SK-N-SH (cell line): Measurements from ENCODE around the gene TOLLIP. TPM values are rescaled to one million over a fixed set of nuclear protein-coding genes. Genes with fewer than 3 reads are reported as not detected.

ENCODE experiments used
- CTCF ChIA-PET: fragments of 300-600, 350-600 bp; formaldehyde crosslinking; extraction: SDS; loops from one replicate; lab custom pipeline; 2021; lab: Yijun Ruan, JAX
- POLR2A ChIA-PET: fragments of 350-600 bp; sonication (Branson Sonifier 250); formaldehyde crosslinking; extraction: SDS; loops from one replicate; lab custom pipeline; 2020; ENCODE audit warnings: antibody characterized with exemption, inconsistent platforms; lab: Yijun Ruan, JAX
- DNase-seq: peaks from one replicate; pipeline ENCODE4 v3.0.0; 2012
- H2AFZ ChIP-seq: fragments of 200-600 bp; sonication (generic); 2 replicates; pipeline ENCODE4 v1.8.1; 2016; ENCODE audit warnings: antibody characterized with exemption, mild to moderate bottlenecking, low read depth
- H3F3A ChIP-seq: fragments of 200-600 bp; sonication (generic); replicated peaks from 2 replicates; pipeline ENCODE3; 2016; ENCODE audit warnings: antibody characterized with exemption, mild to moderate bottlenecking; ENCODE audit not compliant: insufficient read depth
- H3K27ac ChIP-seq, 2 experiments: fragments of 200-500 bp in 1 of 2; fragments of 200-600 bp in 1 of 2; sonication (Bioruptor generic) in 1 of 2; sonication (generic), shearing (Covaris generic) in 1 of 2; 2 replicates each; pipeline versions ENCODE4 v1.5.1 to v1.6.1; 2014 to 2016; ENCODE audit warnings: low read depth in 2 of 2, inconsistent platforms in 1 of 2, low read length in 1 of 2, mild to moderate bottlenecking in 1 of 2, mixed read lengths in 1 of 2
- H3K27me3 ChIP-seq: fragments of 200-600 bp; sonication (generic), shearing (Covaris generic); 2 replicates; pipeline ENCODE4 v1.6.1; 2016; ENCODE audit warnings: mixed run types; ENCODE audit not compliant: insufficient read depth
- H3K36me3 ChIP-seq, 2 experiments: fragments of 200-500 bp in 1 of 2; fragments of 200-600 bp in 1 of 2; sonication (Bioruptor generic) in 1 of 2; sonication (generic) in 1 of 2; replicated peaks in 1 of 2; 2 replicates each; pipeline versions ENCODE3 to v1.5.1; 2014 to 2016; ENCODE audit warnings: low read length in 1 of 2, mild to moderate bottlenecking in 1 of 2; ENCODE audit not compliant: insufficient read depth in 2 of 2, control insufficient read depth in 1 of 2
- H3K4me1 ChIP-seq, 2 experiments: fragments of 200-500 bp in 1 of 2; fragments of 200-600 bp in 1 of 2; sonication (Bioruptor generic) in 1 of 2; sonication (generic), shearing (Covaris generic) in 1 of 2; 2 replicates each; pipeline versions ENCODE4 v1.5.1 to v1.6.1; 2014 to 2016; ENCODE audit warnings: low read depth in 1 of 2, low read length in 1 of 2, mixed run types in 1 of 2; ENCODE audit not compliant: insufficient read depth in 2 of 2, control insufficient read depth in 1 of 2
- H3K4me2 ChIP-seq: fragments of 200-600 bp; sonication (generic), shearing (Covaris generic); 2 replicates; pipeline ENCODE4 v1.6.1; 2017; ENCODE audit warnings: mixed run types
- H3K4me3 ChIP-seq, 2 experiments: fragments of 200-500 bp in 1 of 2; fragments of 200-600 bp in 1 of 2; sonication (Bioruptor generic) in 1 of 2; sonication (generic), shearing (Covaris generic) in 1 of 2; 2 replicates each; pipeline versions ENCODE4 v1.5.1 to v1.8.1; 2014 to 2016; ENCODE audit warnings: low read depth in 2 of 2, inconsistent platforms in 1 of 2, low read length in 1 of 2, mild to moderate bottlenecking in 1 of 2, mixed read lengths in 1 of 2, moderate library complexity in 1 of 2
- H3K79me2 ChIP-seq: fragments of 200-600 bp; sonication (generic); 2 replicates; pipeline ENCODE4 v1.8.1; 2017; ENCODE audit warnings: mild to moderate bottlenecking; ENCODE audit not compliant: insufficient read depth
- H3K9ac ChIP-seq: fragments of 200-600 bp; sonication (generic); 2 replicates; pipeline ENCODE4 v1.6.1; 2017; ENCODE audit warnings: mixed run types
- H3K9me2 ChIP-seq: fragments of 200-600 bp; sonication (generic); 2 replicates; pipeline ENCODE4 v1.6.1; 2017; ENCODE audit warnings: mixed run types
- H3K9me3 ChIP-seq: fragments of 200-600 bp; sonication (generic); 2 replicates; pipeline ENCODE4 v1.6.1; 2017; ENCODE audit warnings: mixed run types, mild to moderate bottlenecking, moderate library complexity
- H4K20me1 ChIP-seq: fragments of 200-600 bp; sonication (generic); 2 replicates; pipeline ENCODE4 v1.6.1; 2017; ENCODE audit warnings: mild to moderate bottlenecking, mixed run types; ENCODE audit not compliant: insufficient read depth
- EZH2phosphoT487 ChIP-seq: fragments of 200-600 bp; sonication (generic); IDR thresholded peaks from 2 replicates; pipeline ENCODE4 v1.6.1; 2017; ENCODE audit warnings: low read depth, mixed run types, mild to moderate bottlenecking, antibody characterized with exemption, moderate library complexity, borderline replicate concordance
- FOSL2 ChIP-seq: IDR thresholded peaks from 2 replicates; pipeline ENCODE4 v1.4.0; 2012; ENCODE audit warnings: low read depth, mild to moderate bottlenecking, moderate library complexity, borderline replicate concordance
- FOXJ3 ChIP-seq: sonication (generic); formaldehyde crosslinking; IDR thresholded peaks from 2 replicates; pipeline ENCODE4 v1.5.1; 2020; ENCODE audit warnings: mild to moderate bottlenecking, missing genetic modification reagents
- MXI1 ChIP-seq: IDR thresholded peaks from 2 replicates; pipeline ENCODE4 v1.6.1; 2012; ENCODE audit warnings: mild to moderate bottlenecking, low read depth, low read length, improper control_type of control experiment
- NRF1 ChIP-seq: IDR thresholded peaks from 2 replicates; pipeline ENCODE4 v1.6.1; 2012; ENCODE audit warnings: low read depth, mild to moderate bottlenecking, low read length
- RAD21 ChIP-seq: IDR thresholded peaks from 2 replicates; pipeline ENCODE4 v1.6.1; 2012; ENCODE audit warnings: mild to moderate bottlenecking, low read length
- RFX5 ChIP-seq: IDR thresholded peaks from 2 replicates; pipeline ENCODE4 v1.6.1; 2012; ENCODE audit warnings: mild to moderate bottlenecking, improper control_type of control experiment, low read length
- SMC3 ChIP-seq: IDR thresholded peaks from 2 replicates; pipeline ENCODE4 v1.6.1; 2012; ENCODE audit warnings: low read depth, low read length, improper control_type of control experiment
- TAF1 ChIP-seq: IDR thresholded peaks from 2 replicates; pipeline ENCODE4 v1.6.1; 2012; ENCODE audit warnings: low read depth, mild to moderate bottlenecking, low read length, moderate library complexity, borderline replicate concordance
- TEAD4 ChIP-seq: IDR thresholded peaks from 2 replicates; pipeline ENCODE4 v1.4.0; 2012; ENCODE audit warnings: mild to moderate bottlenecking, borderline replicate concordance; ENCODE audit not compliant: insufficient read depth
- WGBS: methylation state at CpG from one replicate; pipeline ENCODE4 v1.1.6; 2017; ENCODE audit warnings: low lambda C conversion rate; 5-methylcytosine and 5-hydroxymethylcytosine counted together
- polyA plus RNA-seq, 3 experiments: library from polyadenylated mRNA; depleted of rRNA; stranded (reverse); fragments of >200 nt; gene quantifications; 2 replicates each; pipeline ENCODE4 v1.2.3, GENCODE V29; 2012
- TF ChIP-seq, protein P1 (sequence below): fragments of 150-350 bp; IDR thresholded peaks from 2 replicates; pipeline ENCODE4 v1.6.1; 2017; ENCODE audit warnings: antibody characterized with exemption, low read length, low read depth, borderline replicate concordance
- TF ChIP-seq, protein P2 (sequence below): IDR thresholded peaks from 2 replicates; pipeline ENCODE4 v1.4.0; 2012; ENCODE audit warnings: low read depth, borderline replicate concordance
- TF ChIP-seq, protein P3 (sequence below): IDR thresholded peaks from 2 replicates; pipeline ENCODE4 v1.6.1; 2012; ENCODE audit warnings: mild to moderate bottlenecking, low read depth, low read length, moderate library complexity

Gene TOLLIP
- polyA plus RNA-seq, 1 of the 3 experiments (the other 2 are of a cell fraction), result 55.4 TPM

DNA sequence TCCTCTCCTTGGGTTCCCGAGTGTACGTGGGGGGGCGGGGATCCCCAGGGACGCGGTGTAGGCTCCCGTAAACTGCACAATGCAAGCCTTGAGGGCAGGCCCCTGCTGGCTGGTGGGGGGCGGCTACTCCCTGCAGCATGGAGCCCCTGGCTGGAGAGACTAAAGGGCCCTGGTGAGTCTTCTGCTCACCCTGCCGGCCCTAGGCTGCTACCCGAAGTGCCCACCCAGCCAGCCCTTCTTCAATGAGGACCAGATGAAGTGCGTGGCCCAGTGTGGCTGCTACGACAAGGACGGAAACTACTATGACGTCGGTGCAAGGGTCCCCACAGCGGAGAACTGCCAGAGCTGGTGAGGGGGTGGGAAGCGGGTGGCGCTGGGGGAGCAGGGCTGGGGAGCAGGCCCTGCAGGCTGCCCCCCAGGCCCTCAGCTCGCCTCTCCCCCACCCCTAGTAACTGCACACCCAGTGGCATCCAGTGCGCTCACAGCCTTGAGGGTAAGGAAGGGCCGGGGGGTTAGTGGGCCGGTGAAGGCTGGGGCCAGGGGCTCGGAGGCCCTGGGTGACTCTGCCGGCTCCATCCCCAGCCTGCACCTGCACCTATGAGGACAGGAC, 69.7 kb downstream of the TOLLIP start:
- no peak overlapping the region for H3K4me2 ChIP-seq
- no peaks in the 10 kb centered on the region for H3K79me2 ChIP-seq
- no peaks in the 10 kb centered on the region for H3K36me3 ChIP-seq
- no peaks in the 10 kb centered on the region for H3K4me1 ChIP-seq
- ChIA-PET CTCF (no interaction called here), POLR2A (no interaction called here)
- WGBS, result 67% methylated on average over 12 of the region's 23 CpGs
- H3K27me3 ChIP-seq, result no peaks in the 10 kb centered on the region
- TF ChIP-seq FOSL2, result no peak
- TF ChIP-seq, protein P1, sequence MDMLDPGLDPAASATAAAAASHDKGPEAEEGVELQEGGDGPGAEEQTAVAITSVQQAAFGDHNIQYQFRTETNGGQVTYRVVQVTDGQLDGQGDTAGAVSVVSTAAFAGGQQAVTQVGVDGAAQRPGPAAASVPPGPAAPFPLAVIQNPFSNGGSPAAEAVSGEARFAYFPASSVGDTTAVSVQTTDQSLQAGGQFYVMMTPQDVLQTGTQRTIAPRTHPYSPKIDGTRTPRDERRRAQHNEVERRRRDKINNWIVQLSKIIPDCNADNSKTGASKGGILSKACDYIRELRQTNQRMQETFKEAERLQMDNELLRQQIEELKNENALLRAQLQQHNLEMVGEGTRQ, result no peak
- TF ChIP-seq FOXJ3, result no peak
- TF ChIP-seq TEAD4, result no peak
- no peak for TF ChIP-seq NRF1
- no peak for TF ChIP-seq RFX5
- no peak for TF ChIP-seq TAF1
- no peak for TF ChIP-seq EZH2phosphoT487
- TF ChIP-seq, protein P2, sequence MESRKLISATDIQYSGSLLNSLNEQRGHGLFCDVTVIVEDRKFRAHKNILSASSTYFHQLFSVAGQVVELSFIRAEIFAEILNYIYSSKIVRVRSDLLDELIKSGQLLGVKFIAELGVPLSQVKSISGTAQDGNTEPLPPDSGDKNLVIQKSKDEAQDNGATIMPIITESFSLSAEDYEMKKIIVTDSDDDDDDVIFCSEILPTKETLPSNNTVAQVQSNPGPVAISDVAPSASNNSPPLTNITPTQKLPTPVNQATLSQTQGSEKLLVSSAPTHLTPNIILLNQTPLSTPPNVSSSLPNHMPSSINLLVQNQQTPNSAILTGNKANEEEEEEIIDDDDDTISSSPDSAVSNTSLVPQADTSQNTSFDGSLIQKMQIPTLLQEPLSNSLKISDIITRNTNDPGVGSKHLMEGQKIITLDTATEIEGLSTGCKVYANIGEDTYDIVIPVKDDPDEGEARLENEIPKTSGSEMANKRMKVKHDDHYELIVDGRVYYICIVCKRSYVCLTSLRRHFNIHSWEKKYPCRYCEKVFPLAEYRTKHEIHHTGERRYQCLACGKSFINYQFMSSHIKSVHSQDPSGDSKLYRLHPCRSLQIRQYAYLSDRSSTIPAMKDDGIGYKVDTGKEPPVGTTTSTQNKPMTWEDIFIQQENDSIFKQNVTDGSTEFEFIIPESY, result no peak
- no peak for TF ChIP-seq SMC3
- TF ChIP-seq RAD21, result no peak
- H3K9me2 ChIP-seq, result no peaks in the 10 kb centered on the region
- H3K9me3 ChIP-seq, result no peaks in the 10 kb centered on the region
- no peak overlapping the region for H3K9ac ChIP-seq
- no peaks in the 10 kb centered on the region for H4K20me1 ChIP-seq
- no peaks in the 10 kb centered on the region for H3F3A ChIP-seq
- no peak overlapping the region for H3K27ac ChIP-seq
- no peak overlapping the region for H2AFZ ChIP-seq
- no peak overlapping the region for H3K4me3 ChIP-seq
- no peak for DNase-seq

DNA sequence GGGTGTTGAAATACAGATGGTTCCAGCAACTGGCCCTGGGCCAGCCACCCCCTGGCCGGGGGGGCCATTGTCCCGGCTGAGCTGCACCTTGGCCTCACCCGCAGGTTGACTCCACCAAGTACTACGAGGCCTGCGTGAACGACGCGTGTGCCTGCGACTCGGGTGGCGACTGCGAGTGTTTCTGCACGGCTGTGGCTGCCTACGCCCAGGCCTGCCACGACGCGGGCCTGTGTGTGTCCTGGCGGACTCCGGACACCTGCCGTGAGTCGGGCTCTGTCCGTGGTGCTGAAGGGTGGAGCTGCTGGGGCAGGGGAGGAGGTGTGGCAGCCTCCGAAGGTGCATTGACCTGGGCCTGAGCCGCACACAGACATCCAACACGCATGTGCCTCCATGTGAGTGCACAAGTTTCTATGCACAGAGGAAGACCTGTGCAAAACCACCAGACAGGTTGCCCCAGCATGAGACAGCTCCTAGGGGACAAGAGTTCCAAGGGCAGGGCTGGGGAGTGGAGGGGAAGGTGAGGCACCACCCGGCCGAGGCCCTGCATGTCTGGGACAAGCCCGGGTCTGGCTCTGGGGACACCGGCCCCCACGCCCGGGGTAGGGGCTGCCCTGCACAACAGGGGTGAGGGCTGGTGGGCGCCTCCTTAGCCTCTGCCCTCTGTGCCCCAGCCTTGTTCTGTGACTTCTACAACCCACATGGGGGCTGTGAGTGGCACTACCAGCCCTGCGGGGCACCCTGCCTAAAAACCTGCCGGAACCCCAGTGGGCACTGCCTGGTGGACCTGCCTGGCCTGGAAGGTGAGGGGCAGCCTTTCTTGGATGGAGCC, 70.5 kb downstream of the TOLLIP start:
- Histone ChIP-seq H4K20me1 (no peaks in the 10 kb centered on the region), H3K9ac (no peak overlapping the region), H3K79me2 (no peaks in the 10 kb centered on the region), H3K27ac (no peak overlapping the region), H2AFZ (no peak overlapping the region), H3F3A (no peaks in the 10 kb centered on the region), H3K27me3 (no peaks in the 10 kb centered on the region), H3K36me3 (no peaks in the 10 kb centered on the region), H3K4me3 (no peak overlapping the region), H3K9me3 (no peaks in the 10 kb centered on the region), H3K4me1 (no peaks in the 10 kb centered on the region), H3K9me2 (no peaks in the 10 kb centered on the region), H3K4me2 (no peak overlapping the region)
- TF ChIP-seq, protein P3, sequence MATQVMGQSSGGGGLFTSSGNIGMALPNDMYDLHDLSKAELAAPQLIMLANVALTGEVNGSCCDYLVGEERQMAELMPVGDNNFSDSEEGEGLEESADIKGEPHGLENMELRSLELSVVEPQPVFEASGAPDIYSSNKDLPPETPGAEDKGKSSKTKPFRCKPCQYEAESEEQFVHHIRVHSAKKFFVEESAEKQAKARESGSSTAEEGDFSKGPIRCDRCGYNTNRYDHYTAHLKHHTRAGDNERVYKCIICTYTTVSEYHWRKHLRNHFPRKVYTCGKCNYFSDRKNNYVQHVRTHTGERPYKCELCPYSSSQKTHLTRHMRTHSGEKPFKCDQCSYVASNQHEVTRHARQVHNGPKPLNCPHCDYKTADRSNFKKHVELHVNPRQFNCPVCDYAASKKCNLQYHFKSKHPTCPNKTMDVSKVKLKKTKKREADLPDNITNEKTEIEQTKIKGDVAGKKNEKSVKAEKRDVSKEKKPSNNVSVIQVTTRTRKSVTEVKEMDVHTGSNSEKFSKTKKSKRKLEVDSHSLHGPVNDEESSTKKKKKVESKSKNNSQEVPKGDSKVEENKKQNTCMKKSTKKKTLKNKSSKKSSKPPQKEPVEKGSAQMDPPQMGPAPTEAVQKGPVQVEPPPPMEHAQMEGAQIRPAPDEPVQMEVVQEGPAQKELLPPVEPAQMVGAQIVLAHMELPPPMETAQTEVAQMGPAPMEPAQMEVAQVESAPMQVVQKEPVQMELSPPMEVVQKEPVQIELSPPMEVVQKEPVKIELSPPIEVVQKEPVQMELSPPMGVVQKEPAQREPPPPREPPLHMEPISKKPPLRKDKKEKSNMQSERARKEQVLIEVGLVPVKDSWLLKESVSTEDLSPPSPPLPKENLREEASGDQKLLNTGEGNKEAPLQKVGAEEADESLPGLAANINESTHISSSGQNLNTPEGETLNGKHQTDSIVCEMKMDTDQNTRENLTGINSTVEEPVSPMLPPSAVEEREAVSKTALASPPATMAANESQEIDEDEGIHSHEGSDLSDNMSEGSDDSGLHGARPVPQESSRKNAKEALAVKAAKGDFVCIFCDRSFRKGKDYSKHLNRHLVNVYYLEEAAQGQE, result peak; percentile 76; the same call in 1 of the 2 replicates
- TF ChIP-seq FOSL2 (no peak), TEAD4 (no peak), MXI1 (no peak)
- 77% methylated on average over 21 of the region's 34 CpGs for WGBS
- ChIA-PET CTCF (interaction anchor here (1.2 to 1.4 kb wide), 2 partner anchors 36 to 308 kb away, joined by 3 read pairs; no protein-coding TSS in a partner anchor), POLR2A (no interaction called here)
- no peak for DNase-seq
